Tongue (tissue), 2 donors: ENCODE measurements around the gene TRIM42. TPM values are rescaled to one million over a fixed set of nuclear protein-coding genes. Genes with fewer than 3 reads are reported as not detected.

Experiments
- DNase-seq: peaks from one replicate; pipeline ENCODE4 v3.0.0-alpha.2; 2015
- total RNA-seq: library from RNA; depleted of rRNA; stranded (reverse); fragments of >200 nt; gene quantifications from one replicate; pipeline ENCODE4 v1.2.3, GENCODE V29; 2014

TRIM42 gene
- total RNA-seq = not detected

DNA sequence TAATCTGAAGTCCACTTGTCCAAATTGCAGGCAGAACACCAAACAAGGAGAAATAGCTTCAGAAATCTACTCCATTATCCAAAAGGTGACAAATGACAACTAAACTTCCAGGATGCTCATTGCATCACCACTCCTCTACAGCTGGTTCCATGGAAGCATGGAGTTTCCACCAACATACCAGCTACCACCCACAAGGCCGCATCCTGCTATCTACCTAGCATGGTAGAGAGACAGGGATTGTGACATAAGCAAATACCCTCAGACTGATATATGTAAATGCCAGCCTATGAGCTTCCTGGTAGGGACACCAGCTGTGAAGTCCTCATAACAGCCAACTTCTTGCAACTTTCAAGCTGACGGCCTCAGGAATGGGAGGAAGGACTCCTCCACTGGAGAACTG, at the start of gene TRIM42:
Gene TRIM42 (plus strand): TSS at position 301 of the 400 bp plus-strand sequence. CDS start 166 bp downstream, outside the sequence.
- no peak for DNase-seq

DNA sequence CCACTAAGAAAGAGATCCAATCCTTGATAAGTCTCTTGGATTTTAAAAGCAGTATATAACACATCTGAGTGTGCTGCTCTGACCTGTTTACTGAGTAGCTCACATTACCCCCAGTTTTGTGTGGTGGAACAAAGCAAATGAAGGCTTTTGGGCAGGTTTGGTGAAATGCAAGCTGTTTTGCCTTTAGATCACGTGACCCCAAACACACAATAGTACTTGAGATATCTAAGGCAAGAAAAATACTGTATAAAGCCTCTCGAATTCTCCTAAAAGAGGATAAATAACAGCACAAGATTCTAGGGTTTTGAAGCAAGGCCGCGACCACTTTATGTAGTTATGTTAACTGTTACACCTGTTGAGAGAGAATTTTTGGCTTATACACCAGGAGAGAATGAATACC, 49.3 kb upstream of the TRIM42 start:
- no peak for DNase-seq

DNA sequence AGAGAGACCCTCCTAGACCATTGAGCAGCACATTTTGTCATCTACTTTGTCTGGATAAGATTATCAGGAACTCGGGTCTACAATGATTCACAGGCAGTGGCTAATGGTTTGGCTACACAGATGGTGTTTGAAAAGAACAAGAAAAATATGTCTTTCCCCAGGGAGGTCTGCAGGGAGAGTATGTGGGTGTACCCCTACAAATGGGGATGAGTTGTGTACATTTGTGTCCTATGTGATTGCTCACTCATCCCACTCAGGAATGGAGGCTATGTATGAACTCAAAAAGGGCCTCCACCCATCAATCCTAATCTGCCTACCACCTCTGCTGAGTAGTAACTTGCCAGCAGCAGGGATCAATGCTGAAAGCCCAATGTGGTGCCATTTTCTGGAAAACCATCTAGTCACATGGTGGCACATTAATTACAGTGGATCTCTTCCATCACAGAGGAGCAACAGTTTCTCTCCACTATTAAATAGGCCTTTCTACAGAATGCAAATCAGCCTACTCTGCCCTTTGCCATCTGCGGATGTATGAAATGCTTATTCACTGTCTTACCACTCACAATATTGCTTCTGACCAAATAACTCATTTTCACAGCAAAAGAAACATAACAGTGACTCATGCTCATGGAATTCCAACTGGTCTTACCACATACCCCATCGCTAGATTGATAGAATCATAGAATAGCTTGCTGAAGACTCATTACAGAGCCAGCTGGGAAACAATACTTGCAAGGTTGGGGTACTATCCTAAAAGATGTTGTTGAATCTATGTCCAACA, 48.3 kb upstream of the TRIM42 start:
- DNase-seq = peak; percentile 8

DNA sequence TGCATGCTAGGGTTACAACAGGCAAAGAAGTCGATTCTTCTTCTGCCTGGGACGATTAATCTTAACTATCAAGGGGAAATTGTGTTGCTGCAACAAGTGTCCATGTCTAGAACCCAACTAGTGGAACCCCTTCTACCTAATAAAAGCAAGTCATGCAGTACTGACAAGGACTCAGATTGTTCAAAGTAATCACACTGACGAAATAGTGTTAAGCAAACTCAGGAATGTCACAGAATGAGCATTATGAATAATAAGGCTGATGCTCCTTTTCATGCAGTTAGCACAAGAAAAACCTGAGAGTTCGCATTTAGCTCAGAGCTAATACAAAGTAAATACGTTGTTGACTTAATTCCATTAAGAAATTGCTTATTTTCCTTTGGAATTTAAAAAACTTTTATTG, 47.5 kb upstream of the TRIM42 start:
- no peak for DNase-seq

DNA sequence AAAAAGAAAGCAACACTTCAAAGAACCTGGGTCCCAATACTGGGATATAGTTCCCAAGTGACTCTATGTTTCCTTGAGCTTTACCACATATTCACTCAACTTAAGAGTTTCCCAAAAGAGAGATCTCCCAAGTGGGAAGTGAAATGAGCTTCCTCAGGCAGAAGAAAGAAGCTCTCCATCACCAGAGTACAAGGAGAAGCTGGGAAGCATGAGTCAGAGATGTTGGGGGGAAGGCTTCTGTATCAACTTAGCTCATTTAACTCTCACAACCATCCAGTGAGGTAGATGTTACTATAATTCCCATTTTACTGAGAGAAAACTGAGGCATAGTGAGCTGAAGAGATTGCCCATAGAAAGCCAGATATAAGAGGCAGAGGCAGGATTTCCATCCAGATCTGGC, 47.0 kb upstream of the TRIM42 start:
- DNase-seq = no peak

DNA sequence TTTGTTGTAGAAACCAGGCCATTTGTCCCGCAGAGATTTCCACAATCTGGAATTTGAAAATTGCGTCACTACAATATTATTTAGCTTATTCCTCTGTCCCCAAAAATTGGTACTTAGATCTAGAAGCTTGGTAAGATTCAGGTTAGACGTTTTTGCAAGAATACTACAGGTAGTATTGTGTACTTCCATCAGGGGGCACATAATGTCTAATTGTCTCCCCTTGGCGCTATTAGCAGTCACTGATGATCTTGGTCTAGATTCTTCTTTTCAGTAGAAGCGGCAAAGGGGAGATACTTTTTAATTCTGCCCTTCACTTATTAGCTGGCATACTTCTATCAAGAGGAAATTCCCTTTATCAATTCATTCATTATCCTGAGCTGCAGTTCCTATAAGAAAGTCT, 42.6 kb upstream of the TRIM42 start:
- DNase-seq = no peak

DNA sequence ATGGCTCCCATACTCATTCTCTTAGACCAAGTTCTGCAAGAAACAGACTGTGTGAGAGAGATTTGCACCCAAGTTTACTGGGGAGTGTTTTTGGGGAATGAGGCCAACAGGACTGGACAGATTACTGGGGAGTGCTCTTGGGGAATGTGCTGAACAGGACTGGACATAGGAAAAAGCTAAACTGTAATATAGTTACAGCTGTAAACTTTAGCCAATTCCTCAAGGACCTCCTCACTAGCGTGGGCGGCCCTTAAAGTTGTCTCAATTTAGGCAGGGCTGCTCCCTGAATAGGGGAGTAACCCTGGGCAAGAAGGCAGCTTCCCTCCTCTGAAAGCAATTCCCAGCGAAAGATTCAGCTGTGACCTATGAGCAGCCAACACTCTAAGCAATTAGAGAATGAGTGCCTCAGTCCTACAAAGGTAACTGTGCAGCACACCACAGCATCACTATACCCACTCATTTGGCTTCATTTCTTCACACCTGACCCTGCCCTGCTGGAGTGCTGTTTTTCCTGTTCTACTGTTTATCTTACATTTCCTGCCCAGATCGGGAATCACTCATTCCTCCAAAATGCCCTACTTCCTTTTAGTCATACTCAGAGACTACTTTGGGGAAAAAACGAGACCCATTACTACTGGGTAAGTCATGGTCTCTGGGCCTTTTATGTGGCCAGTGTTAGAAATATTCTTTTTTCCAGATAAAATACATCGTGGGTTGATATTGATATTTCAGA, 41.3 kb upstream of the TRIM42 start:
- no peak for DNase-seq

DNA sequence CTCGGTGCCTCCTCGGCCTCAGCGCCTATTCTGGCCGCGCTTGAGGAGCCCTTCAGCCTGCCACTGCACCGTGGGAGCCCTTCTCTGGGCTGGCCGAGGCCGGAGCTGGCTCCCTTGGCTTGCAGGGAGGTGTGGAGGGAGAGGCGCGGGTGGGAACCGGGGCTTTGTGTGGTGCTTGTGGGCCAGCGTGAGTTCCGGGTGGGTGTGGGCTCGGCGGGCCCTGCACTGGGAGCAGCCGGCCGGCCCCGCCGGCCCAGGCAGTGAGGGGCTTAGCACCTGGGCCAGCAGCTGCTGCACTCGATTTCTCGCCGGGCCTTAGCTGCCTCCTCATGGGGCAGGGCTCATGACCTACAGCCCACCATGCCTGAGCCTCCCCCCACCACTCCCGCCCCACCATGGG, 26.6 kb upstream of the TRIM42 start:
- no peak for DNase-seq

DNA sequence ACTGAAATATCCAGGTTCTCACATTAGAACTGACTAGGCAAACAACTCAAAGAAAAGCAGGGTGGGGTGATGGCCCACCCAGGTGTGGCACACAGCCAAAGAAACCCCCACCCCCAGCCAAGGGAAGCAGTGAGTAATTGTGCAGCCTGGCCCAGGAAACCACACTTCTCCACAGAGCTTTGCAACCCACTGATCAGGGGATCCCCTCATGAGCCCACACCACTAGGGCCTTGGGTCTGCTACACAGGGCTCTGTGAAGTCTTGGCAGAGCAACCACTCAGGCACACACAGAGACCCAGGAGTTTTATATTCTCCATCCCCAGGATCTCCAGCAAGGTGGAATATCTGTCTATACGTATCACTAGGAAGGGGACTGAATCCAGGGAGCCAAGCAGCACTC, 22.2 kb upstream of the TRIM42 start:
- no peak for DNase-seq

DNA sequence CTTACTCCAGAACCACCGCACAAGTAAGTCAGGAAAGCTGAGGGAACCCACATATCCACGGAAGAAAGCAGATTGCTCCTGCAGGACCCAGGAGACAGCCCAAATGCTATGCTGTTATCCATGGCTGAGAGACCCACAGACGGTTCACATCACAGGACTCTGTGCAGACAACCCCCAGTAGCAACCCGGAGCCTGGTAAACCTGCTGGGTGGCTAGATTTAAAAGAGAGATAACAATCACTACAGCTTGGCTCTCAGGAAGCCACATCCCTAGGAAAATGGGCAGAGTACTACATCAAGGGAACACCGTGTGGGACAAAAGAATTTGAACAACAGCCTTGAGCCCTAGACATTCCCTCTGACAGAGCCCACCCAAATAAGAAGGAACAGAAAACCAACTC, 13.8 kb upstream of the TRIM42 start:
- no peak for DNase-seq

DNA sequence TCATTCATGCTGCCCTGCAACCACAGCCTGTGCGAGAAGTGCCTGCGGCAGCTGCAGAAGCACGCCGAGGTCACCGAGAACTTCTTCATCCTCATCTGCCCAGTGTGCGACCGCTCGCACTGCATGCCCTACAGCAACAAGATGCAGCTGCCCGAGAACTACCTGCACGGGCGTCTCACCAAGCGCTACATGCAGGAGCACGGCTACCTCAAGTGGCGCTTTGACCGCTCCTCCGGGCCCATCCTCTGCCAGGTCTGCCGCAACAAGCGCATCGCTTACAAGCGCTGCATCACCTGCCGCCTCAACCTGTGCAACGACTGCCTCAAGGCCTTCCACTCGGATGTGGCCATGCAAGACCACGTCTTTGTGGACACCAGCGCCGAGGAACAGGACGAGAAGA, 4.7 kb downstream of the TRIM42 start:
- DNase-seq = no peak

DNA sequence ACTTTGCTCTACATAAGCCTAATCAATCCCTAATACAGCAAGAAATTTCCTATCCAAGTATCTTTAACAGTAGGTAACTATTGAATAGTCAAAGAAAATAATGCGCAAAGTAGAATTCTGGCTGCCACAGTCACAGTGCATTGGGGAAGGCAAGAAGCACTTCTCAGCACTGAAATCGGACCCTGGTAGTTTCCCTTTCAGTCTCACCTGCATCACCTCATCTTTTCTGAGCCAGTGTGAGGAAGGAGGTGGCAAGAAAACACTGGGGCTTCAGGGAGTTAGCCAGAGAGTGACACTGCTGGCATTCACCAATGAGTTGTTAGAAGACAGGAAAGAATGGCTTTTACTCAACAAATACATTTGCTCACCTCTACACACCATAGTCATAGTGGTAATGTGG, 8.3 kb downstream of the TRIM42 start:
- no peak for DNase-seq

DNA sequence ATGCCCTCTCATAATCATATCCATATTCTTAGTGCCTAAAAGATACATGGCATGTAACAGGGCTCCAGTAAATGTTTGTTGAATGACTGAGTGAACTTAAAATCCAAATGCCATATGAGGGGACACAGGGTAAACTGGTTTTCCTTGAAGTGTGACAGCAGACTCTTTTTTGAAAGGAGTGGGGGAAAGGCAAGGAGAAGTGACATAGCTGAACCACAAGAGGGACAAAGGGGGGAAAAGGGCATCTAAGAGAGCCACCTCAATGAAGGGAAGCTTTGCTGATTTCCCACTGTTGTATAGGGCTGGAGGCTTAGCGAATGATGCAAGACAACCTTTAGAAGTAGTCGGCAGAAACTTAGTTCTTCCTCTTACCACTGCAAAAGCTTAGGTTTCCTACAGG, 9.1 kb downstream of the TRIM42 start:
- no peak for DNase-seq

DNA sequence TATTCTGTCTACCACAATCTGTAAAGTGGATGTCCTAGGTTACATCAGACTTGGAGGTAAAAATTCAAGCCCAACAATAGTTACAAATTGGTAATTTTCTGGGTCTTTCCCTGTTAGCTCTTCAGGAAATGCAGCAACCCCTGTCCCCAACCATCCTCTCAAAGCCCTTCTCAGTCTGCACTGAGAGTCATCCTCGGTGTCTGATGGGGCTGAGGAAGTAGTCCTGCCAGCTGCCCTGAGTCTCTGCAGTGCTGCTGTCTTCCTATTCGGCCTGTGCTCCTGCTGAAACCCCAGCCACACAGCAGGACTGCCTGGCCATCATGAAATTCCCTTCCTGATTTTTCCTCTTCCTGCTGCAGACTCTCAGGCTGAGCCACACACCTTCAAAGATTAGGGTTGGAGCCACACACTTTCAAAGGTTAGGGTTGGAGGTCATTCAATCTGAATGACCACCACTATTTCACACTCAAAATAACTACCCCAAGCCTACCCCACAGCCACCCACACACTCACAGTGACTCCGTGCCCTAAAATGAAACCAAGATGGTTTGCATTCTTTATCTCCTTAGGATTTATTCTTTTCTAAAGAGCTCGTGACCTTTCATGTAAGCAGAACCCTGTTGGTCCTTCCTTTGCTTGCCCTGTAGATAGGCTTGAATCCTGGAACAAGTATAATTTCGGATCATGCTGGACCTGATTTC, 17.6 kb downstream of the TRIM42 start:
- DNase-seq = no peak

DNA sequence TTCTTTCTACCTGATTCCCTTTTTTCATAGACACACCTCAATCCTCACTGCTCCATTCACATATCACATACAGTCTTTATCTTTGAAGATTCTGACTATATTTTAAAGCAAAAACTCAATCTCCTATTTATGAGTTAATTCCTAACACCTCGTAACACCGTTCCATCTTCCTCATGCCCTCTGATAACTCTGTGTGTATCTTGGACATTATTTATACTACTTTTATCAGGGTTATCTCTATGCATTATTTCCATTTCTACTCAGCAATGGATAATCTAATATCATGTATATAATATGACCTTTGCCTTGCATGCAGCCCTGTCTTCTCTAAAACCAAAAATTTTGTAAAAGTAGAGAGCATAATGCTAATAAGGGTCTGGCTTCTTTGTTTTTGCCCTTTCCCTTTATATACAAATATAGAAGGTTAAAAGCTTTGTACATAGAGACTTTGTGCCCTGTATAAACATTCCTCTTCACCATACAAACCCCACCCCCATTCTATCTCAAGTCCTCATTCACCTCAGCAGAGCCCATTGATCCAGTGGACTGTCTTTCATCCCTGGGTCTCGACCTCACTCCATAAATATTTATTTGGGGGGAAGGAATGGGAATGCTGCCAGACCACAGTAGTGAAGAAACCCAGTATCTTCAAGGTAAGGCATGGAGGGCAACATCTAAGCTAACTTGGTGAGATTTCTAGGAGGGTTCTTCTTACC, 21.8 kb downstream of the TRIM42 start:
- no peak for DNase-seq

DNA sequence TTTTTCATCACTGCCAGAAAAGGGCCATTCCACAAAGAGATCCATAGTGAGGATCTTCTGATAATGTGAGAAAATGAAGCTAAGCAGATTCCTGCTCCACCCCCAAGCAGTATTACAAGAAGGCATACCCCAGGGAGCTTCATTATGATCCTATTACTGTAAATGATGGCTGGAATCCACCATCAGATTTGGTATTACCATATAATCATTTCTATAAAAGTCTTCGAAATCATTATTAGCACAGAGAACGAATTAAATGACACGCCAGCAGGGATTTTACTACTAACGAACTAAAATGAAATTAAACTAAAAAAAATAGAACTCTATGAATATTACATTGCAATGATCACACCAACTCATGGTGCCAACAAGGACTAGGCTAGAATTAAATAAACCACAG, 24.4 kb downstream of the TRIM42 start:
- no peak for DNase-seq

DNA sequence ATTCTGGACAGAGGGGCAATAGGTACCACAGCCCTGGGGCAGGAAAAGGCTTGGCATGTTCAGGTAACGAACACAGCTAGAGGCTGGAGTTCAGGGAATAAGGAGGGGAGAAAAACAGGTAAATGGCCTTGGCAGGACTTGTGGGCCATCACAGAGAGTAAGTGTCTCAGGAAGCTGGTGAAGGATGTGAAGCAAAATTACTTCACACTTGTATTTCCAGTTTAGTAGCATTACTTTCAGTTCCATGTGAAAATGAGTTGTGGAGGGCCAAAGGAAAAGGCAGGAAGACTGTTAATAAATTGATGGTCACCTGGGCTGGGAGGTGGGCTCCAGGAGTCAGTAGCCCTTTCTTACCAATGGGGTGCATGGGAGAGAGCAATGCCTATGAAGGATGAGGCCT, 25.6 kb downstream of the TRIM42 start:
- no peak for DNase-seq

DNA sequence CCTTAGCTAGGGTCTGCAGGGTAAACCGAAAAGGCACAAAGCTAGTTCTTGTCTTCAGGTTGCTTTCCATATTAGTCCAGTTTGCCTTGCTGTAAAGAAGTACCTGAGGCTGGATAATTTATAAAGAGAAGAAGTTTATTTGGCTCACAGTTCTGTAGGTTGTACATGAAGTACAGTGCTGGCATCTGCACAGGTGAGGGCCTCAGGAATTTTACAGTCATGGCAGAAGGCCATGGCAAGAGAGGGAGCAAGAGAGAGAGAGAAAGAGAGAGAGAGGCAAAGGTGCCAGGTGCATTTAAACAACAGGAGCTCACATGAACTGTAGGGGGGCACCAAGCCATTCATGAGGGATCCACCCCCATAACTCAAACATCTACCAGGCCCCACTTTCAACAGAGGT, 26.9 kb downstream of the TRIM42 start:
- DNase-seq = no peak

DNA sequence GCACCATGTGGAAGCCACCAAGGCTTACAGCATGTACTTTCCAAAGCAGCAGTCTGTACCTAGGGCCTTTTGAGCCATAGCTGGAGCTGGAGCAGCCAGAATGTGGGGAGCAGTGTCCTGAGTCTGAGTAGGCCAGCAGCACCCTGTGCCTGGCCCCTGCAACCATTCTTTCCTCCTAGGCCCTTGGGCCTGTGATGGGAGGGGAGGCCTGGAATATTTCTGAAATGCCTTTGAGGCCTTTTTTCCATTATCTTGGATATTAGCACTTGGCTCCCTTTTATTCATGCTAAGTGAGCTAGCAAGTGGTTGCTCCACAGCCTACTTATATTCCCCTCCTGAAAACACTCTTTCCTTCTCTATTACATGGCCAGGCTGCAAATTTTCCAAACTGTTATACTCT, 28.1 kb downstream of the TRIM42 start:
- DNase-seq = no peak

DNA sequence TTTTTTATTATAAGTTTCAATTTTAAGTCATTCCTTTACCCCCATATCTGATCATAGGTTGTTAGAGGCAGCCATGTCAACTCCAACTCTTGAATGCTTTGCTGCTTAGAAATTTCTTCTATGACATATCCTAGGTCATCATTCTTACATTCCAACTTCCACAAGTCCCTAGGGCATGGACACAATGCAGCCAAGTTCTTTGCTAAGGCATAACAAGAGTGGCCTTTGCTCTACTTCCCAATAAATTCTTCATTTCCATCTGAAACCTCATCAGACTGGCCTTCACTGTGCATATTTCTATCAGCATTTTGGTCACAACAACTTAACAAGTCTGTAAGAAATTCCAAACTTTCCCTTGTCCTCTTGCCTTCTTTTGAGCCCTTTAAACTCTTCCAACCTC, 28.5 kb downstream of the TRIM42 start:
- DNase-seq = no peak

DNA sequence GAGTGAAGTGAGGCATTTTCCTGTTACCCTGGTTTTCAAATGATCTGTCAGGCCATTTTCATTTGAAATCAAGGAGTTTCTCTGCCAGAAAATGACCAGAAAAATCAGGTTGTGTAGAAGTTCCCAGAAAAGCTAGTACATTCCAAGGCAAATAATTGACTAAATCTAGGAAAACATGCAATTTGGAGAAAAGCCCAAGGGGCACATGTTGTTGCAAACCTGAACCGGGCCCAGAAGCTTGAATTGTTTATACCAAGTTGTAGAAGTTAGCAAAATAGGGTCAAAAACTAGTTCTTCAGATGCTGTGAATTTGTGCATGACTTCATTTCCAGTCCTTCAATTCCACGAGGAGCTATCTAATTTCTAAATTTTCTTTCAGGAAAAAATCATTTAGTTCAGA, 31.0 kb downstream of the TRIM42 start:
- DNase-seq = peak; percentile 67

DNA sequence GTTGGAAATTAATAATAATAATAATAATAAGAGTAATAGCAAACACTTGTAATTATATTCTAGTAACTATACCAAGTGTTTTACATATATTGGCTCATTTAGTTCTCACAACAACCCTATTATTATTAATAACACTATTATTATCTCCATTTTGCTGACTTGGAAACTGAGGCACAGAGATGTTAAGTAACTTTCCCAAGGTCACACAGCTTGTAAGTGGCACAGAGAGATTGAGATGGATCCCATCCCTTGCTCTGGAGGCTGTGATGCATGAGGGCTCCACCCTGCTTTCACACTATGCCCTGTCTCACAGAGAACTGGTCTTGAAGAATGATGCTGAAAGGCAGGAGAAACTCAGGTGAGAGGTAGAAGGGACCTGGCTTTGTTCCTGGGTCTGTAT, 31.9 kb downstream of the TRIM42 start:
- DNase-seq = no peak
